Measurements from ENCODE around the gene SRRM1. TPM values are rescaled to one million over a fixed set of nuclear protein-coding genes. Genes with fewer than 3 reads are reported as not detected.

SRRM1 gene
- total RNA-seq = 23.2 and 34.7 TPM in 2 replicates

GRCh38 chr1:24642481-24643362 lies at the start of gene SRRM1:
Gene SRRM1, plus strand, starts transcription at chr1:24643302. Its CDS starts 25 bp downstream, at chr1:24643327.

Other genes with a start within 250 kb of the SRRM1 start
- 3.8 and 5.1 TPM in 2 replicates for gene STPG1, start 229.5 kb upstream of the SRRM1 start, total RNA-seq
- 59.4 and 66.8 TPM in 2 replicates for gene NIPAL3, start 227.5 kb upstream of the SRRM1 start, total RNA-seq
- 2.5 and 3.7 TPM in 2 replicates for gene RCAN3, start 140.5 kb upstream of the SRRM1 start, total RNA-seq
- not detected in 2 replicates for gene NCMAP, start 87.2 kb upstream of the SRRM1 start, total RNA-seq
- 403 and 463 TPM in 2 replicates for gene CLIC4, start 102.1 kb downstream of the SRRM1 start, total RNA-seq